Gastroesophageal sphincter (tissue), 4 donors: ENCODE measurements around the gene CACNG3. TPM values are rescaled to one million over a fixed set of nuclear protein-coding genes. Genes with fewer than 3 reads are reported as not detected.

Source experiments
- ATAC-seq: fragments of 150-250 bp; one replicate; pipeline ENCODE4 v1.9.1; 2016; ENCODE audit warnings: mild to moderate bottlenecking, moderate library complexity
- H3K27ac ChIP-seq, 4 donors: fragments of 200-600 bp; sonication (generic) in 3 of 4; 1 replicate in 3 of 4; 2 replicates in 1 of 4; pipeline ENCODE4 v1.5.1; 2016 to 2019
- H3K27me3 ChIP-seq: fragments of 200-600 bp; sonication (generic); one replicate; pipeline ENCODE4 v1.5.1; 2019
- H3K36me3 ChIP-seq, 2 donors: fragments of 200-600 bp; sonication (generic); one replicate each; pipeline ENCODE4 v1.5.1; 2019; ENCODE audit warnings: control low read depth in 1 of 2
- H3K4me1 ChIP-seq, 3 donors: fragments of 200-600 bp; sonication (generic); 1 replicate in 2 of 3; 2 replicates in 1 of 3; pipeline ENCODE4 v1.5.1; 2016 to 2019; ENCODE audit warnings: control low read depth in 2 of 3
- H3K4me3 ChIP-seq, 2 donors: fragments of 200-600 bp; sonication (generic); one replicate each; pipeline ENCODE4 v1.5.1; 2019; ENCODE audit warnings: mild to moderate bottlenecking in 1 of 2, moderate library complexity in 1 of 2
- H3K9me3 ChIP-seq, 3 donors: fragments of 200-600 bp; sonication (generic); one replicate each; pipeline ENCODE4 v1.5.1; 2017 to 2019; ENCODE audit warnings: control low read depth in 2 of 3
- EP300 ChIP-seq: sonication (generic); formaldehyde crosslinking; IDR thresholded peaks from one replicate; pipeline ENCODE4 v1.6.1; 2017; ENCODE audit warnings: antibody characterized with exemption, mild to moderate bottlenecking
- POLR2A ChIP-seq, 2 donors: fragments of 450-650 bp; IDR thresholded peaks; one replicate each; pipeline ENCODE4 v1.6.1; 2017; ENCODE audit warnings: antibody characterized with exemption in 2 of 2, mild to moderate bottlenecking in 2 of 2, moderate library complexity in 1 of 2
- POLR2AphosphoS5 ChIP-seq: sonication (generic); formaldehyde crosslinking; IDR thresholded peaks from one replicate; pipeline ENCODE4 v1.6.1; 2017; ENCODE audit warnings: antibody characterized with exemption
- WGBS, 2 donors: methylation state at CpG; one replicate each; pipeline ENCODE4 v1.1.5; 2018; ENCODE audit warnings: low coverage in 1 of 2; 5-methylcytosine and 5-hydroxymethylcytosine counted together
- total RNA-seq, 4 donors: library from RNA; depleted of rRNA; stranded (reverse); fragments of >200 nt; gene quantifications; one replicate each; pipeline ENCODE4 v1.1.0, GENCODE V29; 2016
- TF ChIP-seq, protein P1 (sequence below), 4 experiments: fragments of 200-600 bp in 2 of 4; fragments of 450-650 bp in 2 of 4; sonication (generic) in 1 of 4; IDR thresholded peaks; one replicate each; pipeline ENCODE4 v1.5.1; 2017 to 2019; ENCODE audit warnings: antibody characterized with exemption in 4 of 4, mild to moderate bottlenecking in 2 of 4, moderate library complexity in 2 of 4

CACNG3 gene
- total RNA-seq = not detected

DNA sequence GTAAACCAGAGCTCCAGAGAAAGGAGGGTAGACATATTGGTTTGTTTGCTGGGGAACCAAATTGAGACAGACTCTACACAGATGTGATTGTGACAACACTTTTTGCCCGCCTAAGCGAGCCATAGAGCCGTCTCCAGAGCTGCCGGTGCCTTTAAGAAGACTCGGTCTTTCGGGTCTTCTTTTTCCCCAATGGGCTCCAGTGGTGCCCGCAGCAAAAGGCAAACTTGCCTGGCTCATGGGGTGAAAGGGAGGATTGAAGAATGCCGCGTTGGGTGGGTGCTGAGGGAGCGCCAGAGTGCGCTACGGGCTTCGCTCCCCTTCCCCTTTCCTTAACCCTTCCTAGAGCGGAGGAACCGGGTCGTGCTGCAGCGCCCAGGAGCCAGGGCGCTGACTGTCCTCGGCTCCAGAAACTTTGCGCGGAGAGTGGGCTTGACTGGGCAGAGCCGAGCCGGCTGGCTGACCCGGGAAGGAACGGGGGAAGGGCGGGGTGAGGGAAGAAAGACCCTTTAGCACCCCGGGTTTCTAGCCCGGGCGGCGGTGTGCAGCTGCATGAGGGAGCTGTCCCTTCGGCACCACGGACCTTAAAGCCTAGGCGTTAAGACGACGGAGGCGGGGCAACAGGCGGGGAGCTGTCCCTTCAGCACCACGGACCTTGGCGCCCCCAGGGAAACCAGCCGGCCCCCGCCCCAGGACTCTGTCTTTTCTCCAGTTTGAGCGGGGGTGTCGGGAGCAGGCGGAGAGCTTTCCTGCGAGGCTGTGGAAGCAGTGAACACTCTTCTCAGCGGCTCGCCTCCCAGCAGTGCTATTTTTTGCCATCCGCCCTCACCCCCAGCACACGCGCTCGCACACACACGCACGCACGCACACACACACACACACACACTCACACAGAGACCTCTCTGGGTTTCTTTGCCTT lies at the start of gene CACNG3:
CACNG3 (plus strand) TSS at position 880 of the 916 bp plus-strand sequence. CDS start 420 bp downstream, outside the sequence.
- Histone ChIP-seq H3K4me3 (no peak within 1 kb of the TSS), H3K36me3 (no peaks in the 10 kb centered on the region)

DNA sequence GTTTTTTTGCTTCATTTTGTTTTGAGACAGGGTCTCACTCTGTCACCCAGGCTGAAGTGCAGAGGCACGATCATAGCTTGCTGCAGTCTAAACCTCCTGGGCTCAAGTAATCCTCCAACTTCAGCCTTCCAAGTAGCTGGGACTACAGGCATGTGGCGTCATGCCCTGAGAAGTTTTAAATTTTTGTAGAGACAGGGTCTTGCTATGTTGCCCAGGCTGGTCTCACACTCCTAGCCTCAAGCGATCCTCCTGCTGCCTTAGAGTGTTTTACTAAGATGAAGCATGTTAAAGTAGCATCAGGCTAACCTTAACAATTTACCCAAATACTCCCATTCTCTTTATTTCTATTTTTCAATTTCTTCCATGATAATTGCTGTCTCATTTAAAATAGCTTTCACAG lies 49.2 kb upstream of the CACNG3 start:
- H3K36me3 ChIP-seq = no peaks in the 10 kb centered on the region
- H3K9me3 ChIP-seq = no peaks in the 10 kb centered on the region
- H3K4me1 ChIP-seq = no peaks in the 10 kb centered on the region
- ATAC-seq = no peak
- H3K27me3 ChIP-seq = no peaks in the 10 kb centered on the region
- H3K27ac ChIP-seq = no peak overlapping the region
- TF ChIP-seq, protein P1, sequence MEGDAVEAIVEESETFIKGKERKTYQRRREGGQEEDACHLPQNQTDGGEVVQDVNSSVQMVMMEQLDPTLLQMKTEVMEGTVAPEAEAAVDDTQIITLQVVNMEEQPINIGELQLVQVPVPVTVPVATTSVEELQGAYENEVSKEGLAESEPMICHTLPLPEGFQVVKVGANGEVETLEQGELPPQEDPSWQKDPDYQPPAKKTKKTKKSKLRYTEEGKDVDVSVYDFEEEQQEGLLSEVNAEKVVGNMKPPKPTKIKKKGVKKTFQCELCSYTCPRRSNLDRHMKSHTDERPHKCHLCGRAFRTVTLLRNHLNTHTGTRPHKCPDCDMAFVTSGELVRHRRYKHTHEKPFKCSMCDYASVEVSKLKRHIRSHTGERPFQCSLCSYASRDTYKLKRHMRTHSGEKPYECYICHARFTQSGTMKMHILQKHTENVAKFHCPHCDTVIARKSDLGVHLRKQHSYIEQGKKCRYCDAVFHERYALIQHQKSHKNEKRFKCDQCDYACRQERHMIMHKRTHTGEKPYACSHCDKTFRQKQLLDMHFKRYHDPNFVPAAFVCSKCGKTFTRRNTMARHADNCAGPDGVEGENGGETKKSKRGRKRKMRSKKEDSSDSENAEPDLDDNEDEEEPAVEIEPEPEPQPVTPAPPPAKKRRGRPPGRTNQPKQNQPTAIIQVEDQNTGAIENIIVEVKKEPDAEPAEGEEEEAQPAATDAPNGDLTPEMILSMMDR (IDR thresholded peaks at IDR 0.05) = no peak
- TF ChIP-seq POLR2AphosphoS5 (no peak), POLR2A (IDR thresholded peaks at IDR 0.05) (no peak), EP300 (no peak)
- H3K4me3 ChIP-seq = no peak overlapping the region
- 70 to 80% methylated on average over 1 to 3 of the region's 3 CpGs for WGBS, 2 donors

More for the DNA sequence above, at the start of gene CACNG3:
- no peaks in the 10 kb centered on the region for H3K4me1 ChIP-seq
- no peaks in the 10 kb centered on the region for H3K9me3 ChIP-seq
- TF ChIP-seq EP300 = no peak
- no peak for TF ChIP-seq POLR2A (IDR thresholded peaks at IDR 0.05)
- no peak for TF ChIP-seq POLR2AphosphoS5
- 2% methylated on average over 10 of the region's 54 CpGs; no CpG with 5 or more reads in 1 of the 2 donors for WGBS, 2 donors
- ATAC-seq = no peak
- no peak within 1 kb of the TSS for H3K27ac ChIP-seq
- H3K27me3 ChIP-seq = peaks cover 77% of the 10 kb centered on the region

DNA sequence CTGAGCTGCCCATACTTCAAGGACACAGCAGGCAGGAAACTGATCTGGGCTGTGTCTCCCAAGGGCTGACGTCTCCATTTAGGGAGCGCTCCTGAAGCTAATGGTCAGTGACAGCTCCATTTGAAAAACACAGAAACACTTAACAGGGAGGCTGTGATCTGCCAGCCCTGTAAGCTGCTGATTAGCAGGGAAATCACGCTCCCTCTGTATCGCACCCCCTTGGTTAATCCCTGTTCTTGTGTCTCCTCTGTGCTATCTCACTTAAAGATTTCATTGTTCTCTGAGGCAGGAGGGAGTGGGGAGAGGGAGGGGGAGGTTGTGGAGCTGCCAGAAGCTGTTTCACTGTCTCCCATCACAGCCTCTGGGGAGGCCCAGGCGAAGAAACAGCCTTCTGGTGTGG lies 47.4 kb upstream of the CACNG3 start:
- no peak overlapping the region for H3K27ac ChIP-seq
- ATAC-seq = no peak
- H3K4me1 ChIP-seq = no peaks in the 10 kb centered on the region
- no peak overlapping the region for H3K4me3 ChIP-seq
- H3K9me3 ChIP-seq = no peaks in the 10 kb centered on the region
- no peaks in the 10 kb centered on the region for H3K27me3 ChIP-seq
- no peaks in the 10 kb centered on the region for H3K36me3 ChIP-seq
- TF ChIP-seq, protein P1 (IDR thresholded peaks at IDR 0.05) = no peak
- no peak for TF ChIP-seq POLR2A (IDR thresholded peaks at IDR 0.05)
- WGBS, 2 donors = 16 to 20% methylated on average over 1 to 2 of the region's 5 CpGs

DNA sequence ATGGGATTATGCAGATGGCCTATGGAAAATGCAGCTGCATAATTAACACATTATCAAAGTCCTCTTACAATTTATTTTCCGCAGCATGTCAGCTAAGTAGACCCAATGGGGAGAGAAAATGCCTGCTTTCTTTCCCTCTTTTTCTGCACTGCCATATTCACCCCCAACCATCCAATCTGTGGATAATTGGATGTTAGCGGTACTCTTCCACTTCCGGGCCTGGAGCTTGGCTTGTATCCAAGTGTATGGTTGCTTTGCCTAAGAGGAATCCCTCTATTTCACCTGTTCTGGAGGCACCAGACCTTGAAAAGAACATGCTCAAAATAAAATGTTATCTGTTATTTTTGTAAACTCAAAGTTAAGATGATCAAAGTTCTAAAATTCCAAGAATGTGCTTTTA lies 41.1 kb upstream of the CACNG3 start:
- TF ChIP-seq POLR2A (IDR thresholded peaks at IDR 0.05) (no peak), EP300 (no peak), POLR2AphosphoS5 (no peak)
- TF ChIP-seq, protein P1 (IDR thresholded peaks at IDR 0.05) = no peak
- H3K27me3 ChIP-seq = no peaks in the 10 kb centered on the region
- no peaks in the 10 kb centered on the region for H3K36me3 ChIP-seq
- ATAC-seq = no peak
- H3K4me3 ChIP-seq = no peak overlapping the region
- H3K9me3 ChIP-seq = no peaks in the 10 kb centered on the region
- no peaks in the 10 kb centered on the region for H3K4me1 ChIP-seq
- H3K27ac ChIP-seq = no peak overlapping the region
- WGBS, 2 donors = 82% methylated on average over 3 of the region's 3 CpGs; no CpG with 5 or more reads in 1 of the 2 donors

DNA sequence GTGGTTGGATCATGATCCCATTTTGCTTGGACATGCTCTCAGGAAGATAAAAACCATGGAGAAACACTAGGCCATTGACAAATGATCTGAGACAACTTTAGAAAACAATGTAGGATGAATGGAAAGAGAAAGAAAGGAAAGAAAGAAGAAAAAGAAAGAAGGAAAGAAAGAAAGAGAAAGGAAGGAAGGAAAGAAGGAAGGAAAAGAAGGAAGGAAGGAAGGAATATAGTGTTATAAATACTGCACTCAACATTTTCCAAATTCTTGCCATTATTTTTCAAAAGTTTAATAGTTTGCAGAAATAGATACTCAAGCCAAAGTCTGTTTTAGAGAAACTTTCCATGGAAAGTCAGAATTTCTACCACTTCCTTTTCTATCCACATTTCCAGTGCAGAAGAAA lies 39.2 kb upstream of the CACNG3 start:
- TF ChIP-seq, protein P1 (IDR thresholded peaks at IDR 0.05) = no peak
- TF ChIP-seq POLR2AphosphoS5 = no peak
- TF ChIP-seq POLR2A (IDR thresholded peaks at IDR 0.05) = no peak
- TF ChIP-seq EP300 = no peak
- no peak overlapping the region for H3K4me3 ChIP-seq

More for the DNA sequence above, 39.2 kb upstream of the CACNG3 start:
- no peak for ATAC-seq
- Histone ChIP-seq H3K27me3 (no peaks in the 10 kb centered on the region), H3K9me3 (no peaks in the 10 kb centered on the region), H3K4me1 (no peaks in the 10 kb centered on the region), H3K36me3 (no peaks in the 10 kb centered on the region), H3K27ac (no peak overlapping the region)
